A549 (cell line): ENCODE data around the gene LGALS3BP. TPM values are rescaled to one million over a fixed set of nuclear protein-coding genes. Genes with fewer than 3 reads are reported as not detected.

Source experiments
- ATAC-seq, 2 experiments: fragments of 200-7000 bp in 1 of 2; fragments of >200 bp in 1 of 2; cut with Nextera tagmentation in 1 of 2; cut with Tn5 transposase in 1 of 2; 3 replicates each; pipeline versions ENCODE4 v1.8.0 to v1.9.1; 2018 to 2020; ENCODE audit warnings: mild to moderate bottlenecking in 1 of 2, moderate library complexity in 1 of 2
- CTCF ChIA-PET: fragments of 300-600 bp; sonication (Branson Sonifier 250); formaldehyde crosslinking; extraction: SDS; loops from one replicate; lab custom pipeline; 2021; ENCODE audit warnings: antibody characterized with exemption, inconsistent platforms; lab: Yijun Ruan, JAX
- POLR2A ChIA-PET: fragments of 350-600 bp; formaldehyde crosslinking; extraction: SDS; loops from one replicate; lab custom pipeline; 2021; ENCODE audit warnings: antibody characterized with exemption, inconsistent platforms; lab: Yijun Ruan, JAX
- DNase-seq, 2 experiments: peaks; one replicate each; pipeline versions ENCODE4 v3.0.0 to v3.0.0-alpha.2; 2011 to 2016; ENCODE audit warnings: low read depth in 1 of 2, low spot score in 1 of 2
- FAIRE-seq: peaks from 2 replicates; lab custom pipeline; 2011; peaks lifted over from hg19 to GRCh38; lab: Jason Lieb, UNC
- H3K27ac ChIP-seq, 2 experiments: fragments of >200 bp; sonication (Bioruptor Twin); formaldehyde crosslinking; 3 replicates each; pipeline ENCODE4 v1.5.1; 2016 to 2017
- H3K4me1 ChIP-seq: fragments of >200 bp; sonication (Bioruptor Twin); formaldehyde crosslinking; 3 replicates; pipeline ENCODE4 v1.6.1; 2016
- H3K4me2 ChIP-seq: fragments of >200 bp; sonication (Bioruptor Twin); formaldehyde crosslinking; 3 replicates; pipeline ENCODE4 v1.6.1; 2016
- H3K4me3 ChIP-seq: fragments of >200 bp; sonication (Bioruptor Twin); formaldehyde crosslinking; 3 replicates; pipeline ENCODE4 v1.5.1; 2016
- H3K9me3 ChIP-seq: fragments of >200 bp; sonication (Bioruptor Twin); formaldehyde crosslinking; 3 replicates; pipeline ENCODE4 v1.6.1; 2016
- CHD2 ChIP-seq: fragments of 150-350 bp; IDR thresholded peaks from 2 replicates; pipeline ENCODE4 v1.6.1; 2014; ENCODE audit warnings: low read length; ENCODE audit not compliant: partially characterized antibody
- EHMT2 ChIP-seq: fragments of 200-600 bp; sonication (generic); IDR thresholded peaks from 2 replicates; pipeline ENCODE4 v1.6.1; 2016; ENCODE audit warnings: antibody characterized with exemption, low read depth, mild to moderate bottlenecking, moderate library complexity
- FOSB ChIP-seq: fragments of 250-450 bp; sonication (Bioruptor Pico); IDR thresholded peaks from 2 replicates; pipeline ENCODE4 v1.5.0; 2020; ENCODE audit warnings: mild to moderate bottlenecking, moderate library complexity
- HOXB13 ChIP-seq: fragments of 250-450 bp; sonication (Bioruptor Pico); IDR thresholded peaks from 2 replicates; pipeline ENCODE4 v1.5.0; 2020; ENCODE audit warnings: low read depth, mild to moderate bottlenecking, moderate library complexity
- MAFK ChIP-seq: fragments of 450-650 bp; IDR thresholded peaks from 2 replicates; pipeline ENCODE4 v1.6.1; 2014; ENCODE audit not compliant: partially characterized antibody
- NR3C1 ChIP-seq: fragments of >200 bp; sonication (Bioruptor Twin); formaldehyde crosslinking; IDR thresholded peaks from 3 replicates; pipeline ENCODE4 v1.6.1; 2017
- PHF8 ChIP-seq: fragments of 200-600 bp; sonication (generic); IDR thresholded peaks from 2 replicates; pipeline ENCODE4 v1.6.1; 2016; ENCODE audit warnings: low read depth, mild to moderate bottlenecking, antibody characterized with exemption, moderate library complexity, borderline replicate concordance
- RNF2 ChIP-seq: fragments of 200-600 bp; sonication (generic); IDR thresholded peaks from 2 replicates; pipeline ENCODE4 v1.6.1; 2016; ENCODE audit warnings: low read depth, mild to moderate bottlenecking, antibody characterized with exemption, moderate library complexity, borderline replicate concordance
- SMC3 ChIP-seq: fragments of >200 bp; sonication (Bioruptor Twin); formaldehyde crosslinking; IDR thresholded peaks from 3 replicates; pipeline ENCODE4 v1.6.1; 2018; ENCODE audit warnings: inconsistent platforms
- ZC3H11A ChIP-seq: fragments of 450-650 bp; IDR thresholded peaks from 2 replicates; pipeline ENCODE4 v1.6.1; 2014; ENCODE audit warnings: antibody characterized with exemption, mild to moderate bottlenecking
- WGBS: methylation state at CpG from one replicate; pipeline ENCODE4 v1.1.6; 2017; ENCODE audit errors: missing lambda C conversion rate; 5-methylcytosine and 5-hydroxymethylcytosine counted together
- polyA plus RNA-seq, 4 experiments: library from polyadenylated mRNA; depleted of rRNA in 3 of 4; stranded (reverse); fragments of >200 nt; fragmentation: RNase III in 1 of 4; extraction: RNeasy Plus Mini Kit Qiagen cat#74134 plus additional on column Dnase treatment in 1 of 4; gene quantifications; 2 replicates in 3 of 4; 3 replicates in 1 of 4; pipeline ENCODE4 v1.2.3, GENCODE V29; 2011 to 2017
- TF ChIP-seq, protein P1 (sequence below): IDR thresholded peaks from 2 replicates; pipeline ENCODE4 v1.6.1; 2012

The LGALS3BP gene
- polyA plus RNA-seq, 2 of the 4 experiments (the other 2 are of a cell fraction) = 28.3 to 60.0 TPM

DNA sequence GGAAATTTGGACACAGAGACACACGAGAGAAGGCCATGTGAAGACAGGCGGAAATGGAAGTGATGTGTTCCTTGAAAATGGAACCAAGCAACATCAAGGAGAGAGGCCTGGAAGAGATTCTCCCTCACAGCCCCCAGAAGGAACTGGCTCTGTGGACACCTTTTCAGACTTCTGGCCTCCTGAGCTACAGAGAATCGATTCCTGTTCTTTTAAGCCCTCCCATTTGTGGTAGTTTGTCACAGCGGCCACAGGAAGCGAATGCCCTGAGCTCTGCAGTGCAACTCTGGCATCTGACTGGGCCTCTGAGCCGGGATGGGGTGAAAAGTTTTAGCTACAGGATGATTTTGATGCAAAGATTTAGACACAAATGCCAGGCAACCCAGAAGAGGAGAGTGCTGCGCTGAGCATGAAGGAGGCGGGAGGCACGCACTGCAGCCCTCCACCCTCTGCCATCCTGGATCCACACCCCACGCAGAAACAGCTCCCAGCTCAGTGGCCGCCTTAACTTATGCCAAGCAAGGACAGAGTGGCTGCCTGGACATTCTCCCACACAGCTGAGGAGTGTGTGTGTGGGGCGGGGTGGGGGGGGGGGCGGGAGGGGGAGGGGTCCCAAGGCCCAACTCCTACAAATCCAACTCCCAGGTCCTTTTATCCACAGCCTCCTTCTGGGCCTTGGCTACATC, 56.8 kb downstream of the LGALS3BP start:
- ChIA-PET POLR2A (interaction anchor here (0.6 to 3.3 kb wide), 3 partner anchors 11 to 38 kb away, joined by 4 to 20 read pairs (median 5); no protein-coding TSS in a partner anchor), CTCF (interaction anchor here (0.6 to 4.2 kb wide), 7 partner anchors 12 to 57 kb away, joined by 3 to 21 read pairs (median 3); no protein-coding TSS in a partner anchor)
- DNase-seq = no peak
- Histone ChIP-seq H3K4me1 (peaks cover 58% of the 10 kb centered on the region), H3K4me2 (peak overlapping the region; percentile 99), H3K4me3 (peak overlapping the region; percentile 86), H3K27ac (peak overlapping the region; percentile 97 to 99; a peak in 4 of 6 replicates), H3K9me3 (no peaks in the 10 kb centered on the region)
- 0 out of 3 replicates have a peak, but pooled peaks have one; percentile 4 for TF ChIP-seq SMC3
- no peak for TF ChIP-seq EHMT2
- no peak for FAIRE-seq
- ATAC-seq = no peak
- WGBS = 75% methylated on average over 13 of the region's 13 CpGs

DNA sequence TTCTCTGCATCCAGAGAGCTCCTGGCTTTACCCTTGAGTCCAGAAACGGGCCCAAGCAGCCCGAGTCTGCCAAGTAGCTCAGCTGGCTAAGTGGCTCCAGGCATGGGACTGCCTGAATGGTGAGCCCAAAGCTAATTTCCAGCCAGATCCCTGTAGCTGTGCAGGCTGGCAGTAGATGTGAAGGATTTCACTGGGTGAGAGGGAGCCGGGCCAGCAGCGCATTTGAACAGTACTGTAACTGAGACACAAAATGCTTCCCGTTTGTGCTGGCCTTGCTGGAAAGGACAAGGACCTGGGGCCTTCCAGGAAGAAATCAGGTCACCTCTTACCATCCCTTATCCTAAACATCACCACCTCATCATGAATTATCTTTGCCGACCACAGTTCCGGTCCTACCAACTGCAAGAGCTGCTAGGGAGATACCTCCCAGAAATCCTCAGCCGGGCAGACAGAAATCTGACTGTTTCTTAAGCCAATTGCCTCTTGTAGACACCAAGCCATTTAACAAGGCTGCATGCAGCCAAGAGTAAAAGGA, 58.2 kb downstream of the LGALS3BP start:
- CTCF ChIA-PET = interaction anchor here (1.1 to 4.2 kb wide), 4 partner anchors 19 to 56 kb away, joined by 3 to 21 read pairs (median 12); partner anchors contain the start of gene CEP295NL
- TF ChIP-seq RNF2 = no peak
- no peak for TF ChIP-seq CHD2
- no peak for TF ChIP-seq HOXB13 (CRISPR knock-in tag)
- TF ChIP-seq MAFK = no peak
- no peak for TF ChIP-seq ZC3H11A
- TF ChIP-seq PHF8 = no peak
- TF ChIP-seq, protein P1, sequence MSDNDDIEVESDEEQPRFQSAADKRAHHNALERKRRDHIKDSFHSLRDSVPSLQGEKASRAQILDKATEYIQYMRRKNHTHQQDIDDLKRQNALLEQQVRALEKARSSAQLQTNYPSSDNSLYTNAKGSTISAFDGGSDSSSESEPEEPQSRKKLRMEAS = no peak
- TF ChIP-seq FOSB (CRISPR knock-in tag) = no peak
- no peak for TF ChIP-seq NR3C1
- Histone ChIP-seq H3K27ac (peak overlapping the region in 1 of 2 experiments; percentile 58; a peak in 3 of 6 replicates), H3K9me3 (no peaks in the 10 kb centered on the region), H3K4me2 (peak overlapping the region; percentile 41; the same call in 2 of the 3 replicates), H3K4me1 (peaks cover 68% of the 10 kb centered on the region), H3K4me3 (no peak overlapping the region)
- no peak for ATAC-seq
- no peak for FAIRE-seq
- no peak for DNase-seq
- POLR2A ChIA-PET = no interaction called here
- 92% methylated on average over 8 of the region's 8 CpGs for WGBS

Other genes with a start within 250 kb of the LGALS3BP start
- gene CYTH1, start 197.7 kb downstream of the LGALS3BP start, polyA plus RNA-seq (2011; rRNA removed) = 36.0 and 38.5 TPM in 2 replicates
- gene CYTH1, start 197.7 kb downstream of the LGALS3BP start, polyA plus RNA-seq (2017; fragmentation: RNase III; extraction: RNeasy Plus Mini Kit Qiagen cat#74134 plus additional on column Dnase treatment) = 45.9 to 54.3 TPM (median 46.2 TPM) in 3 replicates
- gene USP36, start 139.1 kb downstream of the LGALS3BP start, polyA plus RNA-seq (2011; rRNA removed) = 49.0 and 59.0 TPM in 2 replicates
- 40.7 to 43.8 TPM (median 41.1 TPM) in 3 replicates for gene USP36, start 139.1 kb downstream of the LGALS3BP start, polyA plus RNA-seq (2017; fragmentation: RNase III; extraction: RNeasy Plus Mini Kit Qiagen cat#74134 plus additional on column Dnase treatment)
- gene CEP295NL, start 76.7 kb downstream of the LGALS3BP start, polyA plus RNA-seq (2011; rRNA removed) = 0.09 and 0.10 TPM in 2 replicates
- 0.13 to 0.34 TPM (median 0.29 TPM) in 3 replicates for gene CEP295NL, start 76.7 kb downstream of the LGALS3BP start, polyA plus RNA-seq (2017; fragmentation: RNase III; extraction: RNeasy Plus Mini Kit Qiagen cat#74134 plus additional on column Dnase treatment)
- 68.1 and 77.8 TPM in 2 replicates for gene TIMP2, start 54.5 kb downstream of the LGALS3BP start, polyA plus RNA-seq (2011; rRNA removed)
- 140 to 170 TPM (median 166 TPM) in 3 replicates for gene TIMP2, start 54.5 kb downstream of the LGALS3BP start, polyA plus RNA-seq (2017; fragmentation: RNase III; extraction: RNeasy Plus Mini Kit Qiagen cat#74134 plus additional on column Dnase treatment)
- 65.5 and 70.0 TPM in 2 replicates for gene CANT1, start 29.8 kb upstream of the LGALS3BP start, polyA plus RNA-seq (2011; rRNA removed)
- 63.4 to 67.6 TPM (median 66.8 TPM) in 3 replicates for gene CANT1, start 29.8 kb upstream of the LGALS3BP start, polyA plus RNA-seq (2017; fragmentation: RNase III; extraction: RNeasy Plus Mini Kit Qiagen cat#74134 plus additional on column Dnase treatment)
- 10.2 and 13.2 TPM in 2 replicates for gene C1QTNF1, start 44.2 kb upstream of the LGALS3BP start, polyA plus RNA-seq (2011; rRNA removed)
- 26.1 to 27.8 TPM (median 27.3 TPM) in 3 replicates for gene C1QTNF1, start 44.2 kb upstream of the LGALS3BP start, polyA plus RNA-seq (2017; fragmentation: RNase III; extraction: RNeasy Plus Mini Kit Qiagen cat#74134 plus additional on column Dnase treatment)
- gene ENGASE, start 94.9 kb upstream of the LGALS3BP start, polyA plus RNA-seq (2011; rRNA removed) = 11.5 and 13.4 TPM in 2 replicates
- gene ENGASE, start 94.9 kb upstream of the LGALS3BP start, polyA plus RNA-seq (2017; fragmentation: RNase III; extraction: RNeasy Plus Mini Kit Qiagen cat#74134 plus additional on column Dnase treatment) = 33.8 to 41.7 TPM (median 38.0 TPM) in 3 replicates